ENCODE data around the gene MIPEP. TPM values are rescaled to one million over a fixed set of nuclear protein-coding genes. Genes with fewer than 3 reads are reported as not detected.

The MIPEP gene
- polyA plus RNA-seq, 2 of the 4 experiments (the other 2 are of a cell fraction): 21.6 to 32.8 TPM

- TF ChIP-seq PBX3 (IDR thresholded peaks at IDR 0.05): no peak
- no peak for TF ChIP-seq KDM1A (IDR thresholded peaks at IDR 0.05; ENCODE audit: low read depth)
These were observed 80.4 kb downstream of the MIPEP start (continued) for GRCh38 chr13:23808803-23809202.

- Histone ChIP-seq H3K9me3 (no peaks in the 10 kb centered on the region), H3K4me1 (no peaks in the 10 kb centered on the region), H3K4me2 (no peak overlapping the region), H3K27ac (no peak overlapping the region), H3K4me3 (no peak overlapping the region)
- ChIA-PET CTCF (interaction anchor here (0.5 to 1.1 kb wide), 2 partner anchors 11 to 154 kb away, joined by 3 read pairs; no protein-coding TSS in a partner anchor), POLR2A (no interaction called here)
- WGBS (ENCODE audit: missing lambda C conversion rate): 63% methylated on average over 4 of the region's 4 CpGs
- no peak for TF ChIP-seq CEBPB (IDR thresholded peaks at IDR 0.05)
- no peak for TF ChIP-seq KDM1A (IDR thresholded peaks at IDR 0.05; ENCODE audit: low read depth)
- TF ChIP-seq MAFK (IDR thresholded peaks at IDR 0.05; ENCODE audit: partially characterized antibody): no peak
- no peak for TF ChIP-seq SREBF2 (IDR thresholded peaks at IDR 0.05)
- TF ChIP-seq JUN (IDR thresholded peaks at IDR 0.05): no peak
- TF ChIP-seq PBX3 (IDR thresholded peaks at IDR 0.05): no peak
- TF ChIP-seq HMGXB4 (CRISPR knock-in tag; IDR thresholded peaks at IDR 0.05; ENCODE audit: borderline replicate concordance): no peak
- TF ChIP-seq CBX8 (IDR thresholded peaks at IDR 0.05): no peak
- TF ChIP-seq TP53 (CRISPR knock-in tag; IDR thresholded peaks at IDR 0.05): no peak
- TF ChIP-seq HOXB13 (CRISPR knock-in tag; IDR thresholded peaks at IDR 0.05; ENCODE audit: low read depth): no peak
- no peak for TF ChIP-seq KDM5A (IDR thresholded peaks at IDR 0.05)
- no peak for TF ChIP-seq ZFP36 (IDR thresholded peaks at IDR 0.05; ENCODE audit: borderline replicate concordance, partially characterized antibody)
- no peak for TF ChIP-seq NR3C1 (IDR thresholded peaks at IDR 0.05)
- TF ChIP-seq REST (IDR thresholded peaks at IDR 0.05): no peak
- no peak for TF ChIP-seq ZSCAN20 (CRISPR knock-in tag; IDR thresholded peaks at IDR 0.05)
- no peak for TF ChIP-seq ATOH8 (CRISPR knock-in tag; IDR thresholded peaks at IDR 0.05; ENCODE audit: low read depth)
- TF ChIP-seq PHF8 (IDR thresholded peaks at IDR 0.05; ENCODE audit: borderline replicate concordance, low read depth): no peak
- no peak for TF ChIP-seq CBX2 (IDR thresholded peaks at IDR 0.05; ENCODE audit: borderline replicate concordance, low read depth)
- FAIRE-seq (no peak), ATAC-seq (no peak), DNase-seq (ENCODE audit: low read depth in 1 of 2, low spot score in 1 of 2) (no peak)
These were observed 82.2 kb downstream of the MIPEP start for GRCh38 chr13:23806874-23807526.
